H1 (cell line): ENCODE results near the gene FARS2. TPM values are rescaled to one million over a fixed set of nuclear protein-coding genes. Genes with fewer than 3 reads are reported as not detected.

Source experiments
- ATF2 ChIP-seq: IDR thresholded peaks from 2 replicates; pipeline ENCODE4 v1.6.1; 2012; ENCODE audit warnings: low read length, inconsistent platforms
- HDAC6 ChIP-seq: IDR thresholded peaks from one replicate; pipeline ENCODE4 v1.7.1; 2012; ENCODE audit warnings: low read depth, mild to moderate bottlenecking, inconsistent platforms, low read length, moderate library complexity
- polyA plus RNA-seq, 7 experiments: library from polyadenylated mRNA; depleted of rRNA in 3 of 7; stranded (reverse) in 5 of 7; unstranded in 2 of 7; fragments of >200 nt in 5 of 7; fragments of 200-250 nt in 2 of 7; gene quantifications; 1 replicate in 5 of 7; 2 replicates in 1 of 7; 4 replicates in 1 of 7; pipeline versions ENCODE4 v1.2.1 to v1.2.3, GENCODE V29; 2011 to 2013; ENCODE audit warnings: missing spikeins in 2 of 7, mixed read lengths in 2 of 7
- total RNA-seq: library from RNA; stranded (reverse); fragmentation: NEBNext Ultra II Directional; extraction: Animal tissue kit (Norgen Biotek cat#: 25700); gene quantifications from 2 replicates; pipeline ENCODE4 v1.2.1, GENCODE V29; 2021

Gene FARS2
- total and polyA plus RNA-seq, 2 of the 8 experiments (the other 6 are each of a cell fraction or from before 2014, with no cell fraction given), result 11.7 to 14.4 TPM

- TF ChIP-seq ATF2, result no peak
- TF ChIP-seq HDAC6, result no peak
- TF ChIP-seq, all 59 proteins: peak for 0
Observed at GRCh38 chr6:5537132-5537531, 275.8 kb downstream of the FARS2 start (continued).
